Measurements from ENCODE around the gene DCLRE1B.
"Not testable (repeated sequence)": the region's sequence is repeated elsewhere in the genome, so short reads cannot be mapped to it uniquely, and the experiment has no call there.

The DCLRE1B gene

GRCh38 chr1:113947388-113948107, 42.4 kb downstream of the DCLRE1B start:
- ChIA-PET POLR2A (ENCODE audit: low non-redundant PET) (no interaction called here), CTCF (interaction anchor here (0.5 kb wide), 1 partner anchor 1135 kb away, joined by 7 read pairs; no protein-coding TSS in a partner anchor)
- TF ChIP-seq, protein P1, sequence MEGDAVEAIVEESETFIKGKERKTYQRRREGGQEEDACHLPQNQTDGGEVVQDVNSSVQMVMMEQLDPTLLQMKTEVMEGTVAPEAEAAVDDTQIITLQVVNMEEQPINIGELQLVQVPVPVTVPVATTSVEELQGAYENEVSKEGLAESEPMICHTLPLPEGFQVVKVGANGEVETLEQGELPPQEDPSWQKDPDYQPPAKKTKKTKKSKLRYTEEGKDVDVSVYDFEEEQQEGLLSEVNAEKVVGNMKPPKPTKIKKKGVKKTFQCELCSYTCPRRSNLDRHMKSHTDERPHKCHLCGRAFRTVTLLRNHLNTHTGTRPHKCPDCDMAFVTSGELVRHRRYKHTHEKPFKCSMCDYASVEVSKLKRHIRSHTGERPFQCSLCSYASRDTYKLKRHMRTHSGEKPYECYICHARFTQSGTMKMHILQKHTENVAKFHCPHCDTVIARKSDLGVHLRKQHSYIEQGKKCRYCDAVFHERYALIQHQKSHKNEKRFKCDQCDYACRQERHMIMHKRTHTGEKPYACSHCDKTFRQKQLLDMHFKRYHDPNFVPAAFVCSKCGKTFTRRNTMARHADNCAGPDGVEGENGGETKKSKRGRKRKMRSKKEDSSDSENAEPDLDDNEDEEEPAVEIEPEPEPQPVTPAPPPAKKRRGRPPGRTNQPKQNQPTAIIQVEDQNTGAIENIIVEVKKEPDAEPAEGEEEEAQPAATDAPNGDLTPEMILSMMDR (conservative IDR thresholded peaks at IDR 0.05; ENCODE audit: low read depth) = no peak
- no peak for DNase-seq (ENCODE audit: low spot score)
- H3K27ac ChIP-seq = no peak overlapping the region

DNA sequence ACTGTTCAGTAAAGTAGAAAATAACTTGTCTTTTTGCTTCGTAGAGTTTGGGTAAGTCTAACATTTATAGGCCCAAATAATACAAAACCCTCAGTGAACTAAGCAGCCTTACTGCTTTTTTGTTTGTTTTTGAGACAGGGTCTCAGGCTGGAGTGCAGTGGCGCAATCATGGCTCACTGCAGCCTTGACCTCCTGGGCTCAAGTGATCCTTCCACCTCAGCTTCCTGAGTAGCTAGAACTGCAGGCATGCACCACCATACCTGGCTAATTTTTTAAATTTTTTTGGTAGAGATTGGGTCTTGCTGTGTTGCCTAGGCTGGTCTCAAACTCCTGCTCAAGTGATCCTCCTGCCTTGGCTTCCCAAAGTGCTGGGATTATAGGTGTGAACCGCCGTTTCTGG, 43.0 kb downstream of the DCLRE1B start:
- DNase-seq (ENCODE audit: low spot score); H3K27ac ChIP-seq; POLR2A ChIA-PET (ENCODE audit: low non-redundant PET): not testable (repeated sequence)
- CTCF ChIA-PET = interaction anchor here (1.4 kb wide), 1 partner anchor 113 kb away, joined by 4 read pairs; no protein-coding TSS in a partner anchor

- ChIA-PET CTCF (interaction anchor here (1.4 kb wide), 1 partner anchor 114 kb away, joined by 4 read pairs; no protein-coding TSS in a partner anchor), POLR2A (ENCODE audit: low non-redundant PET) (no interaction called here)
- TF ChIP-seq, protein P1 (conservative IDR thresholded peaks at IDR 0.05; ENCODE audit: low read depth) = 0 out of 2 replicates have a peak, but pooled peaks have one; percentile 10
- DNase-seq (ENCODE audit: low spot score) = peak; percentile 44
- H3K27ac ChIP-seq = no peak overlapping the region
These were observed 43.9 kb downstream of the DCLRE1B start for GRCh38 chr1:113949007-113949406.

GRCh38 chr1:113950908-113951307, 45.8 kb downstream of the DCLRE1B start:
- no peak overlapping the region for H3K27ac ChIP-seq
- DNase-seq (ENCODE audit: low spot score) = no peak
- TF ChIP-seq, protein P1 (conservative IDR thresholded peaks at IDR 0.05; ENCODE audit: low read depth) = no peak
- ChIA-PET CTCF (no interaction called here), POLR2A (ENCODE audit: low non-redundant PET) (no interaction called here)

DNA sequence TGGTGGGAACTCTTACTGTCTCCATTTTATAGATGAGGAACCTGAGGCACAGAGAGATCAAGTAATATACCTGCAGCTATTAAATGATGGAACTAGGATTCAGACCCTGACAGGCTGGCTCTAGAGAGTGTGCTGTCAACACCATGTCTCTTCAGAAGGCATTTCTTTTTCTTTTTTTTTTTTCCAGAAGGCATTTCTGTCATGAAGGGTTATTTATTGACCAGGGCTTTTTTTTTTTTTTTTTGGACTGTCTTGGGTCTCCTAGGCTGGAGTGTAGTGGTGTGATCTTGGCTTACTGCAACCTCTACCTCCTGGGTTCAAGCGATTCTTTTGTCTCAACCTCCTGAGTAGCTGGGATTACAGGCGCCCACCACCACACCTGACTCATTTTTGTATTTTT, 46.6 kb downstream of the DCLRE1B start:
- TF ChIP-seq, protein P1 (conservative IDR thresholded peaks at IDR 0.05; ENCODE audit: low read depth) = no peak
- DNase-seq (ENCODE audit: low spot score) = no peak
- ChIA-PET CTCF (interaction anchor here (0.6 kb wide), 1 partner anchor 502 kb away, joined by 5 read pairs; no protein-coding TSS in a partner anchor), POLR2A (ENCODE audit: low non-redundant PET) (no interaction called here)
- H3K27ac ChIP-seq = no peak overlapping the region

- CTCF ChIA-PET = interaction anchor here (1.3 kb wide), 1 partner anchor 389 kb away, joined by 4 read pairs; no protein-coding TSS in a partner anchor
- no peak overlapping the region for H3K27ac ChIP-seq
- TF ChIP-seq, protein P1 (conservative IDR thresholded peaks at IDR 0.05; ENCODE audit: low read depth) = no peak
- no peak for DNase-seq (ENCODE audit: low spot score)
- POLR2A ChIA-PET (ENCODE audit: low non-redundant PET) = no interaction called here
These were observed 52.9 kb downstream of the DCLRE1B start for GRCh38 chr1:113957984-113958383.

DNA sequence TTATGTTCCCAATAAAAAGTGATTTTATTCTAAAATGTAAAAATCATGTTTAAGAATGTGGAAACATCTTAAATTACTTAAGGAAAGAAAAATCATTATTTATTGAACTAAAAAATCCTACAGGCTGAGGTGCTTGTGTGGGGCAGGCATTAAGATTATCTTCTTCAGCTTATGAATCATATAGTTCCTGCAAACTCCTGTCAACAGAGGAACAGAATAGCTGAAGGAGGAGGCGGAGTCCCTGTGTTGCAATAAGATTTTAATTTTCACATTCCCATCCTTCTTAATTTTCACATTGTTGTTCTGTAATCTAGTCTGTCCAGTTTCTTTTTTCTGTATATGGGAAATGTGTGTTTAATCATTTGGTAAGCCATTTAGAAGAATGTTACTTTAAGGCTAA, 53.6 kb downstream of the DCLRE1B start:
- CTCF ChIA-PET = no interaction called here
- POLR2A ChIA-PET (ENCODE audit: low non-redundant PET) = no interaction called here
- no peak overlapping the region for H3K27ac ChIP-seq
- no peak for DNase-seq (ENCODE audit: low spot score)
- TF ChIP-seq, protein P1 (conservative IDR thresholded peaks at IDR 0.05; ENCODE audit: low read depth) = no peak
